HG03066 (cell line): ENCODE measurements around the gene C17orf75.
A peak's percentile ranks its signal among the peaks of the same experiment; 100 is the strongest.
"Not testable (repeated sequence)": the region's sequence is repeated elsewhere in the genome, so short reads cannot be mapped to it uniquely, and the experiment has no call there.

ENCODE experiments used
- ATAC-seq: cut with Tn5 transposase; IDR thresholded peaks from one replicate; pipeline ENCODE4 v1.9.1; 2021; ENCODE audit warnings: low read depth; ENCODE audit not compliant: unreplicated experiment

Gene C17orf75

DNA sequence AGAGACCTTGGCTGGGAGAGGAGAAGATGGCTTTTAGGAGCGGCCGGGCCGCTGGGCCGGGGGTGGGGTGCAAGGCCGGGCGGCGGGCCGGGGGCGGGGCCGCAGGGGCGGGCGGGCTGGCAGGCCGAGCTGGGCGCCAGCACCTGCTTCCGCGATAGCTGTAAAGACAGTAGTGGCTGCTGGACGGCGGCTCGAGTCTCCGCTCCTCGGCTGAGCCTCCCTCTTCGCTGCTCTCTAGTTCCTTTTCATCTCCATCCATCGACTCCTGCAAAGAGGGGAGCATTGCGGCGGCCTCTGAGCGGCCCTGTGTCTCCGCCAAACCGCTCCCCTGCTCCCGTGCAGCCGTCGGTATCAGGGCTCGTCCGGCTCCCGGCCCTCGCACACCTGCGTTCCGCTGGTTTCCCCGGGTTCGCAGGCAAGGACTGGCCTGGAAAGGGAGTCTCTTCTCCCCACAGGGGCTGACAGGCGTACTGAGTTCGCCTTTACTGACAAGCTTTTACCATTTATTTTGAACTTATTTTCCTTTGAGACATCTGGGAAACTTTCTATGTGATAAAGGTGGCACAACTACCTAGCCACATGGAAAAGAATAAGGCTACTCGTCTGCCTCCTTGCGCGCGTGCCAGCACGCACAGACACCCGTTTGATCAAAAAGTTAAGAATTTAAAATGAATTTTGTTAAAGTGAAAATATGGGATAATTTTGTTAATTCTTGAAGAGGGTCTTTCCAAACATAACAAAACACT lies at the start of gene C17orf75:
Gene C17orf75, minus strand, starts transcription at position 317 of the 746 bp plus-strand sequence. Its CDS starts 34 bp downstream, at position 283.
- ATAC-seq = peak; percentile 85

- ATAC-seq = no peak
These were observed 46.9 kb upstream of the C17orf75 start for GRCh38 chr17:32388613-32389459.

- not testable (repeated sequence) for ATAC-seq
These were observed 46.2 kb upstream of the C17orf75 start for GRCh38 chr17:32388128-32388527.

DNA sequence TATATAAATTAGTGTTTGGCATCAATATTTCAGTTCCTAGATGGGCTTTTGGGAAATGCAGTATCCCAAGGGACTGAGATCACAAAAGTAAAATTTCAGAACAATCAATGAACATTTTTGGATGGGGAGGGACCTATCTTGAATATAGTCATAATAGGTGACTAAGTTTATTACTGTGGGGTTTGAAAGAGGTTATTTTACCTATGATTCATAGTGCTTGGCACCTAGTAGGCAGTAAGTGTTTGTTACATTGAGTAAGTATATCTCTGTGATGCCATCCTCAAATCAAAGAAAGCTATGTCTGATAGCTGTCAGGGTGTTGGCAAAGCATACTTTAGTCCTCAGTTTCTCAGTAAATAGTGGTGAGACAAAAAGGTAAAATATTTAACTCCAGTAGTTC lies 44.9 kb upstream of the C17orf75 start:
- no peak for ATAC-seq

DNA sequence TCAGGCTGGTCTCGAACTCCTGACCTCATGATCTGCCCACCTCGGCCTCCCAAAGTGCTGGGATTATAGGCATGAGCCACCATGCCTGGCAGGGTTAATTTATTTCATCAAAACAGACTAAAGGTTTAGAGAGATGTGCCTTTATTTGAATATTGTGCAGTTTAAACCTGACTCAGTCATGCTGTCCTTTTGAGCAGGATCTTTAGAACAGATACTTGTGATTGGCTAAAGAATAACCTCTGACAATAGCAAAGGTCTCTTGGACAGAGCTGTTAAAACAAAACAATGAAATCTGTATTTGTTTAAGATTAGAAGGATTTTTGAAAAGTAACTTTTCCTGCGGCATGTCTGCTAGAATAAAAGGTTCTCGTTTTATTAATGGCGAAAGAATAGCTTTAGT lies 44.0 kb upstream of the C17orf75 start:
- no peak for ATAC-seq

DNA sequence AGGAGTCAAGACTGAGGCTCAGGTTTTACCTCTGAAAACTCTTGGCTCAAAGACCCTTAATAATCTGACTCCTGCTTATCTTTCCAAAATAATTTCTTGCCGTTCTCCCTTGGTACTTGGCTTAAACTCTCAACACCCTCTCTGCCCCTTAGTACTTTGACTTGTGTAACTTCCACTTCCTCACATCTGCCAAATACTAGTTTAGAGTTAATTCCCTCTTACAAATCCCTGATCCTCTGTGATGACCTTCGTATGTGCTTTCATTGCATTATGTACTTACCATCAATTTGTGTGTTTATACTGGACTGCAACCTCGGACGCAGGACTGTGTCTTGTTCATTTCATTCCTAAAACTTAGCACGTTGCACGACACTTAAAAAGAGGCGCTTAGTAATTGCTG lies 43.1 kb upstream of the C17orf75 start:
- no peak for ATAC-seq

GRCh38 chr17:32383926-32384434 lies 42.0 kb upstream of the C17orf75 start:
- no peak for ATAC-seq

DNA sequence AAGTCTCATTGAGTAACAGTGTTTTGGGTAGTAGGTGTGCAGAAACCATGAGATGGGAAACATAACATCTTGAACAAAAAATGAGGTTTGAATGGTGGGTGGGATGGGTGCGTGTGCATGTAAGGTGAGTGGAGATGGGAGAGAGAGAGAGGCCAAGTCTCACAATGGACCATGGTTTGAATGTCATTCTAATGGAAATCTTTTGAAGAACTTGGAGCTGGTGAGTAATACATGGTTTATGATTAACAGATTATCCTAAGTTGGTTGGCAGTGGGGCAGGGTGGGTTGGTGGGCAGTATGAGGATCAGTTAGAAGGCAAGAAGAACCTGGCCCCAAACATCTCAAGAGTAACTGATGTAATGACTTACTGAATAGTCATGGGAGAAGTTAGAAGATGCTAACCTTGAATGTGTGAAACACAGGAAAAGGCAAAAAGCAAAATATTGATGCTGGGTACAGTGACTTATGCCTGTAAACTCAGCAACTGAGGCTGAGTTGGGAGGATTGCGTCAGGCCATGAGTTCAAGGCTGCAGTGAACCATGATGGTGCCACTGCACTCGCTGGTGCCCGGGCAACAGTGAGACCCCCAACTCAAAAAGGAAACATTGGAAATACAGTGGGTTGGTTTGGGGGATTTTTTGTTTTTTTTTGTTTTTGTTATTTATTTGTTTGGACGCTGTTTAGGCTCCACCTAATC lies 40.7 kb upstream of the C17orf75 start:
- no peak for ATAC-seq

GRCh38 chr17:32370426-32370825 lies 28.5 kb upstream of the C17orf75 start:
- ATAC-seq = no peak

DNA sequence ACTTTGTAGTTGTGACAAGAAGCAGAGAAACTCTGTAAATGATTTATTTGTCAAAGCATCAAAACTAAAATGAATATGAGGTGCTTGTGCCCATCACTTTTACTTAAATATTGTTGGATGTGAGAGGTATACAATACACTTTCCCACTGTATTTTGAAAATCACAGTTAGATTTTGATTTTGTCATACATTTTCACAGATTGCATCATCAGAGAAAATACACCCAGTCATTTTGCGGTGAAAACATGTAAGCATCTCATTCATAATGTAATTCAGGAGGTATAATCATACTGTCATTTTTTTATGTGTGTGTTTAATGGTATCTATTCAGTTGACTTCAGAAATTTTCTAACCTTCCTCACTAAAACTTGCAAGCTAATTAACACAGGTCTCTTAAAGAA lies 19.3 kb upstream of the C17orf75 start:
- ATAC-seq = no peak

DNA sequence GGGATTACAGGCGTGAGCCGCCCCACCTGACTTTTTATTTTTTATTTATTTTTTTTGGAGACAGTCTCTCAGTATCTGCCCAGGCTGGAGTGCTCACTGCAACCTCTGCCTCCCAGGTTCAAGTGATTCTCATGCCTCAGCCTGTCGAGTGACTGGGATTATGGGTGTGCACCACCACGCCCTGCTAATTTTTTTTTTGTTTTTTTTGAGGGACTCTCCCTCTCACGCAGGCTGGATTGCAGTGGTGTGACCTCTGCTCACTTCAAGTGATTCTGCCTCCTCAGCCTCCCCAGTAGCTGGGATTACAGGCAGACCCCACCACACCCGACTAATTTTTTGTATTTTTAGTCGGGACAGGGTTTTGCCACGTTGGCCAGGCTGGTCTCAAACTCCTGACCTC lies 15.6 kb upstream of the C17orf75 start:
- no peak for ATAC-seq

- ATAC-seq = no peak
These were observed 14.8 kb upstream of the C17orf75 start for GRCh38 chr17:32356750-32357149.

DNA sequence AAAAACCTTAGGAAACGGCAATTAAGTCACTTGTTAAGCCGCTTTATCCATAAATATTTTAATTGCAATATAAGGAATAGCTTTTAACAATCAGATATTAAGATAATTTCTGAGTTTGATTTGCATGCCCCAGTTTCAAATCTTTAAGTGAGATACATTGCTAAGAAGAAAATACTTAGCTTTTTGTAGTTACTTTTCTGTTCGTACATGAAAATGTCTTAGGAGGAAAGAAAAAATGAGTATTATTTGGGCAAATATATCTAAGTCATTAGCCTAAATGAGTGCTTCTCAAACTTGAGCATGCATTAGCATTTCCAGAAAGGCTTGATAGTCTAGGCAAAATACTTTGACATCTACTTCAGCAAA lies 14.4 kb upstream of the C17orf75 start:
- ATAC-seq = no peak

DNA sequence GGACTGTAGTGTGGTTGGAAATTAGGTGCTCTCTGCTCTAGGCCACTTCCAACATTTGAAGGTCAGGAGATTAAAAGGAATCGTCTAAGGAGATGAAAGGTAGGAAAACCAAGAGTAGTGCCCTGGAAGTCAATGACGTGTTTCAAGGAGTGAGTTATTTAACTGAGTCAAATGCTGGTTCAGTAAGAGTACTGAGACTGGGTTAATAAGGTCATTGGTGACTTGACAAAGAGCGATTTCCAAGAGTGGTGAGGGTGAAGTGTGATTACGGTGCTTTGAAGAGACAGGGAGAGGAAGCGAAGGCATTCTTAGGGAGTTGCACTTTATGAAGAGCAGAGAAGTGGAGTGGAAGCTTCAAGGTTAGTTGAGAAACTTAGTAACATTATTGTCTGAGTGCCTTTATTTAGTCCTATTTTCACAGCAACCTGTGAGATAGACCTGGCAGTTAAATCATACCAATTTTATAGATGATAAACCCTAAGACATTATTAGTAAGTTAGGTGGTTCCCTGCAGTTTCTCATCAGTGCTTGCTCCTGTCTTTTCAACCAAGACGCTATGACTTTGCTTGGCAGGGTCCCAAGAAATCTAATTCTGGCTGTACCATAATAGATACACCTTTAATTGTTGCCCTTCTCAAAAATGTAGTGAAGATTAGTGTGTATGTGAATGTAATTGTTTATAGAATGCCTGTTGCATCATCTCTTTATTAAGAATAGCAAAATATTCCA lies 13.8 kb upstream of the C17orf75 start:
- no peak for ATAC-seq

- ATAC-seq = not testable (repeated sequence)
These were observed 10.8 kb upstream of the C17orf75 start for GRCh38 chr17:32352734-32353133.

DNA sequence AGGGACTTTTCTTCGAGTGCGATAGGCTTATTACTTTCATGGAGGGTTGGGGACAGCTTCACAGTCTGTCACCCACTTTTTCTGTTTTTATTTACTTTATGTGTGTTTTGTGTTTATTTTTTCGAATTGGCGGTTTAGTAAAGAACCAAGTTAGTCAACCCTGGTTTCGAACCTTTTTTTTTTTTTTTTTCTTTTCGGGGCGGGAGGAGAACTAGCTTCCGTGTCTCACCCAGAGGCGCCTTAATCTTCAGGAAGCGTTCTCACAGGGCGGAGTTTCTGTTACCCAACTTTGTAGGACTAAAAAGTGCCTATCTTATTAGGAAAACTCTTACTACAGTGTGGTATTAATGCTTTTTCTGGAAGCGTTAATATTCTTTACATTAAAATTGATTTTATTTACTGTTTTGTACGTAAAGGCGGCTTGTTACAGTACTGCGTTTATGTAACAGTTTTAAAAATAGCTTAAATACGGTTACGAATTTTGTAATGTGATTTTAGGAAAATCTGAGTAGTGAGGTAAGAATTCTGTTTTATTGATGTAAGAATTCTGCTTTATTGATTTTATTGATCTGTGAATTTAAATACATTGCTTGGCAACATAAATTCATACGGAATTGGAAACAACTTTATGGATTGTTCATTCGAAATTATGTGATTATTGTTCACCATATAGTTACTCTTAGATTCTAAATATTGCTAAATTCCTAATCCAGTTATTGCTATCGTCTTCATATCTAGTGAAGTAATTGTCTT lies 8.9 kb upstream of the C17orf75 start:
- peak; percentile 20 for ATAC-seq

DNA sequence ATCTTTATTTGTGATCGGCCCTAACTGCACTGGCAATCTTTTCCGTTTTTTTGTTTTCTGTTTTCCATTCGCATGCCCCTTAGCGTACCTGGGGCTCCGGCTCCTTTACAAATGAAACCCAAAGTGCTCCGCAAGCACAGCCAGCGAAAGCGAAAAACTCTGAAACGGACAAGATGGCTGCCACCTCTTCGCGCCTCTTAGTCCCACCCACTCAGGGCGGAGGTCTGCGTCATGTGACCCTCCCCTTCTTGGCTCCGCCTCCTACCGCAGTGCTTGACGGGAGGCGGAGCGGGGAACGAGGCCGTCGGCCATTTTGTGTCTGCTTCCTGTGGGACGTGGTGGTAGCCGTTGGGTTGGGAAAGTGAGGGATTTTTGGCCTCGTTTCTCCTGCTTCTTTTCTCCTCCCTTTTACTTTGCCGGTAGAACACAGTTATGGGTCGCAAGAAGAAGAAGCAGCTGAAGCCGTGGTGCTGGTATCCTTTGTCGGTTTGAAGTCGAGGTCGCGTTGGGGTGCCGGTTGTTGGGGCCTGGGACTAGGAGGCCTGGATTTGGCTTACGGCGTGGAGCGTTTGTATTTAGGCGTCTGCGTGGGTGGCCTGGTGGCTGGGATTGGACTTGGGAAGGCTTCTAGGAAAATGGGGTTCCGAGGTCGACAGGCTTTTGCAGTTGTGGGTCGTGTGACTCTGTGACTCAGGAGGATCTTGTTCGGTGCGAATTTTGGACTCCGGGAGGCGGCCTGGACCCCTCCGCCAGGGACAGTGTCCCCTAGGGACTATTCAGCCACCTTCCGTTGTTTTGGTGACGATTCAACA lies 8.1 kb upstream of the C17orf75 start, which contains the start of gene ZNF207:
Gene ZNF207, plus strand, starts transcription at position 304 of the 812 bp plus-strand sequence. Its CDS starts 129 bp downstream, at position 433.
- peak; percentile 83 for ATAC-seq

- ATAC-seq = no peak
These were observed 7.5 kb upstream of the C17orf75 start for GRCh38 chr17:32349503-32349853.

DNA sequence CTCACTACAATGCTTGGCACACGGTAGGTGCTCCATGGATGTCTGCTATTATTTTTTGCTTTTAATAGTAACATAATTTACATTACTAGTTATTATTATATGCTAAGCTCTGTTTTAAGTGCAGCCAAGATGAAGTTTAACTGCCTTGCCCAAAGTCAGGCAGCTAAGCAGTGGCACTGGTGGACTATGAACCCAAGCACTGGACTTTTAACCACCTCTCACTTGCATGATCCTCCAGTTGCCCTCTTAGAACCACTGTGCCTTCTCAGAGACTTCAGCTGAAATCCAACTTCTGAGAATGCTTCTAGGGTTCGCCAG lies 6.5 kb upstream of the C17orf75 start:
- ATAC-seq = no peak
